Motor neuron (in vitro differentiated cells): ENCODE measurements around the gene STK26. TPM values are rescaled to one million over a fixed set of nuclear protein-coding genes. Genes with fewer than 3 reads are reported as not detected.
"Not testable (repeated sequence)": the region's sequence is repeated elsewhere in the genome, so short reads cannot be mapped to it uniquely, and the experiment has no call there.

Experiments
- ATAC-seq, 8 experiments: fragments of 200-7000 bp; cut with Tn5 transposase; replicated peaks in 6 of 8; 2 replicates each; pipeline ENCODE4 v1.8.0; 2021; ENCODE audit warnings: mild to moderate bottlenecking in 8 of 8, moderate library complexity in 8 of 8
- H3K27ac ChIP-seq, 2 donors: fragments of 250-450 bp; sonication (Bioruptor Pico); 2 replicates each; pipeline ENCODE4 v1.9.0; 2021; ENCODE audit warnings: antibody characterized with exemption in 2 of 2, mild to moderate bottlenecking in 2 of 2, moderate library complexity in 1 of 2
- H3K4me1 ChIP-seq, 2 donors: fragments of 250-450 bp; sonication (Bioruptor Pico); replicated peaks in 1 of 2; 2 replicates each; pipeline ENCODE4 v1.6.1; 2021; ENCODE audit warnings: antibody characterized with exemption in 2 of 2, mild to moderate bottlenecking in 2 of 2, moderate library complexity in 1 of 2
- H3K4me3 ChIP-seq, 5 donors: fragments of 250-450 bp; sonication (Bioruptor Pico); 2 replicates each; pipeline ENCODE4 v1.9.0; 2021; ENCODE audit warnings: antibody characterized with exemption in 5 of 5, mild to moderate bottlenecking in 5 of 5, moderate library complexity in 4 of 5
- WGBS, 10 experiments: fragments of 450-650 bp; shearing (Covaris generic); methylation state at CpG; one replicate each; pipeline ENCODE4 v1.0.0; 2022; 5-methylcytosine and 5-hydroxymethylcytosine counted together
- in situ Hi-C, 9 experiments: fragments of 400-800 bp; cut with MboI; loops; one replicate each; pipeline ENCODE4 v1.15.0; 2021; ENCODE audit warnings: low sequenced_read_pairs in 9 of 9, low pct_unique_long_range_greater_than_20kb in 2 of 9; ENCODE audit not compliant: unreplicated experiment in 9 of 9
- total RNA-seq, 8 experiments: library from RNA; unstranded; fragments of 300-600 nt; gene quantifications; 2 replicates each; pipeline versions ENCODE4 v1.2.3 to v1.2.4, GENCODE V29; 2022

STK26 gene
- total RNA-seq, 8 experiments from 2014 or later, result 3.7 to 45.0 (median 9.5) TPM

GRCh38 chrX:132086672-132087071 is 63.6 kb downstream of the STK26 start:
- Histone ChIP-seq H3K4me1 (no peaks in the 10 kb centered on the region), H3K27ac (no peak overlapping the region), H3K4me3 (no peak overlapping the region)
- 45 to 80% (median 60%) methylated on average over 1 to 2 of the region's 2 CpGs; no CpG with 5 or more reads in 7 of the 10 experiments for WGBS, 10 experiments
- no peak for ATAC-seq
- in situ Hi-C loops, result loop anchor here in 2 of 9 experiments (25.0 kb wide), 2 partner anchors 126 to 526 kb away; partner anchors contain the start of gene RAP2C (in 1 of the 2)

- no peak overlapping the region for H3K27ac ChIP-seq
- in situ Hi-C loops, result loop anchor here in 2 of 9 experiments (25.0 kb wide), 2 partner anchors 123 to 523 kb away; partner anchors contain the start of gene RAP2C (in 1 of the 2)
- no peak overlapping the region for H3K4me3 ChIP-seq
- H3K4me1 ChIP-seq, result no peaks in the 10 kb centered on the region
- no peak for ATAC-seq
Observed at GRCh38 chrX:132088864-132089263, 65.8 kb downstream of the STK26 start.

GRCh38 chrX:132090403-132091159 is 67.5 kb downstream of the STK26 start:
- no peaks in the 10 kb centered on the region for H3K4me1 ChIP-seq
- WGBS, 10 experiments, result 10 to 100% (median 67%) methylated on average over 1 to 7 of the region's 8 CpGs; no CpG with 5 or more reads in 3 of the 10 experiments
- in situ Hi-C loops, result loop anchor here in 3 of 9 experiments (10.0 to 25.0 kb wide), 3 partner anchors 122 to 522 kb away; partner anchors contain the start of gene RAP2C (in 2 of the 3)
- no peak overlapping the region for H3K4me3 ChIP-seq
- ATAC-seq, result peak in 3 of 8 experiments; percentile 68 to 89 (median 84)
- no peak overlapping the region for H3K27ac ChIP-seq

GRCh38 chrX:132092439-132093065 is 69.5 kb downstream of the STK26 start:
- peak in 6 of 8 experiments; percentile 22 to 81 (median 59) for ATAC-seq
- Histone ChIP-seq H3K4me1 (no peaks in the 10 kb centered on the region), H3K27ac (no peak overlapping the region), H3K4me3 (no peak overlapping the region)
- in situ Hi-C loops, result loop anchor here in 3 of 9 experiments (10.0 to 25.0 kb wide), 3 partner anchors 120 to 520 kb away; partner anchors contain the start of gene RAP2C (in 2 of the 3)
- WGBS, 10 experiments, result 0 to 100% (median 55%) methylated on average over 1 to 7 of the region's 7 CpGs; no CpG with 5 or more reads in 3 of the 10 experiments

- no peak overlapping the region for H3K4me3 ChIP-seq
Observed at GRCh38 chrX:132093239-132093860, 70.2 kb downstream of the STK26 start.

DNA sequence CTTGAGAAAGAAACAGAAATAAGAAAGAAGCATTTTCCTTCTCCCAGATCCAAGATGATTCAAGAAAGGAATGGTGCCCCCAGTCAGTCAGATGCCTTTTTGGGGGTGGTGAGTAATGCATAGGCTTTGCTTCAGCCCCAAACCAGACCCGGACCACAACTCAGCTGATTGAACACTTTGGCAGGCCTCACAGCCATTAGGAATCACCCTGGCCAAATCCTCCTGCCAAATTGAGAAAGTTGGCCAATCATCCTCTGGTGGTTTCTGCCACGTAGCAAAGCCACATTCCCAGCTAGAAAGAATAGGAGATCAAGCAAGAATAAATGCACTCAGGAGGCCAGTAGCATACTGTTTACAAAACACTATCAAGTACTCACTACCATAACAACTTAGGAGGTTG is 71.1 kb downstream of the STK26 start:
- no peaks in the 10 kb centered on the region for H3K4me1 ChIP-seq
- in situ Hi-C loops, result loop anchor here in 3 of 9 experiments (10.0 to 25.0 kb wide), 3 partner anchors 118 to 518 kb away; partner anchors contain the start of gene RAP2C (in 2 of the 3)
- H3K4me3 ChIP-seq, result no peak overlapping the region
- ATAC-seq, result no peak
- H3K27ac ChIP-seq, result no peak overlapping the region
- WGBS, 10 experiments, result 20 to 100% (median 50%) methylated on average over 1 of the region's 2 CpGs; no CpG with 5 or more reads in 7 of the 10 experiments

More at GRCh38 chrX:132093239-132093860, 70.2 kb downstream of the STK26 start:
- no peak overlapping the region for H3K27ac ChIP-seq
- no peaks in the 10 kb centered on the region for H3K4me1 ChIP-seq
- 60 to 67% methylated on average over 1 of the region's 4 CpGs; no CpG with 5 or more reads in 8 of the 10 experiments for WGBS, 10 experiments
- in situ Hi-C loops, result loop anchor here in 3 of 9 experiments (10.0 to 25.0 kb wide), 3 partner anchors 119 to 519 kb away; partner anchors contain the start of gene RAP2C (in 2 of the 3)
- ATAC-seq, result peak in 1 of 8 experiments; percentile 25

DNA sequence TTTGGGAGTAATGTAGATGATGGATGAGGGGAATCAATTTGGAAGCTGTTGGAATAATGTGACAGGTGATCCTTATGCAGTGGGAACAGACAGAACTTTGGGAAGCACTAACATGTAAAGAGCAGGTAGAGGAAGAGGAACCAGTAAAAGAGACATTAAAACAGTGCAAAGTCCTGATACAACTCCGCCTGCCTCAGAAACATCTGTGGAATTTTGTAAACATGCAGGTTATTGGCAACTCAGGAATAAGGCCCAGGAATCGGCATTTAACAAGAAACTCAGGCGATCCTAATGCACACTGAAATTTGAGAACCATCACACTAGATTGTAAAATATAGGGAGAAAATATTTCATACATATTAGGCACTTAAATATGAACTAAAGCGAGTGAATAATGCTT is 75.6 kb downstream of the STK26 start:
- WGBS, 10 experiments, result 20 to 90% (median 22%) methylated on average over 1 to 4 of the region's 4 CpGs; no CpG with 5 or more reads in 6 of the 10 experiments
- in situ Hi-C loops, result loop anchor here in 3 of 9 experiments (10.0 to 25.0 kb wide), 3 partner anchors 114 to 514 kb away; partner anchors contain the start of gene RAP2C (in 2 of the 3)

GRCh38 chrX:132101206-132101605 is 78.1 kb downstream of the STK26 start:
- H3K4me3 ChIP-seq, result no peak overlapping the region
- H3K4me1 ChIP-seq, result no peaks in the 10 kb centered on the region
- no peak overlapping the region for H3K27ac ChIP-seq
- in situ Hi-C loops, result no loop called here
- 14 to 100% (median 66%) methylated on average over 1 to 4 of the region's 4 CpGs; no CpG with 5 or more reads in 4 of the 10 experiments for WGBS, 10 experiments
- no peak for ATAC-seq

More for the DNA sequence above, 75.6 kb downstream of the STK26 start:
- not testable (repeated sequence) for H3K4me1 ChIP-seq, ATAC-seq, H3K27ac ChIP-seq, H3K4me3 ChIP-seq

DNA sequence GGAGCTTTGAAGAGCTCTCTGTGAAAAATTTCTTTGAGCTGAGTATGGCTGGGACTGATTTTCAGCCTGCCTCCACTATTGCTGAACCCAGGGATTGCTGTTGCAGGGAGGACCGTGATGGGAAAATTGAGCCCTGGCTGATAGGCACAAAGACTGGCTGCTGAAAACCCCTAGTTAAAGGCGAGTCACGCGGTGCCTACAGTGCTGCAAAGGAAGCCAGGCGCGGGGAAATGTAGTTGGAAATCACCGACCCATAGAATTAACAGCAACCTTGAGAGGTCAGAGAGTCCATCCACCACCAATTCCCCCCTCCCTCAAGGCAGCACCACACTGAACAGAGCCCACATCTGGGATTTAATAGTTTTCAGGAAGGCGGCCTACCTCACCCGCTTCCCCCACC is 78.7 kb downstream of the STK26 start:
- no peak for ATAC-seq
- Histone ChIP-seq H3K4me3 (no peak overlapping the region), H3K4me1 (no peaks in the 10 kb centered on the region), H3K27ac (no peak overlapping the region)
- in situ Hi-C loops, result no loop called here
- 33 to 77% (median 56%) methylated on average over 3 to 7 of the region's 9 CpGs; no CpG with 5 or more reads in 7 of the 10 experiments for WGBS, 10 experiments

GRCh38 chrX:132107291-132107690 is 84.2 kb downstream of the STK26 start:
- no peak overlapping the region for H3K4me3 ChIP-seq
- in situ Hi-C loops, result no loop called here
- ATAC-seq, result no peak
- H3K27ac ChIP-seq, result no peak overlapping the region
- H3K4me1 ChIP-seq, result no peaks in the 10 kb centered on the region

DNA sequence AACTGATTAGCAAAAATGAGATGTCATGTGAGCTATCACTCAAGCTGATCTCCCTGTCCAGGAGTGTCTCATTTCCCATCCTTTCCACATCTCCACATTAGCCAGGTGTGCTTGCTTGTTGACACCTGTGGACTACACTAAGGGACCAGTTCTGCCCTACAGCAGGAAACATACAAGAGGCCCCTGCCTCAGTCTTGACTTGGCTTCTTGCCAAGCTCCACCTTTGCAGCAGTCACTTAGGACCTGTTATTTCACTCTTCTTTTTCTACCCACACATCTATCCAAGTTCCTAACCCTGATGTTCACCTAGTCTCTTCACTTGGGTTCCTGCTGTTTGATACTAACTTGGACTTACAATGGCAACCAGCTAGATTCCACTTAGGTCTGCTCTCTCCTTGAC is 91.5 kb downstream of the STK26 start:
- Histone ChIP-seq H3K4me3 (no peak overlapping the region), H3K4me1 (peaks cover 3% of the 10 kb centered on the region in 2 donors), H3K27ac (no peak overlapping the region)
- ATAC-seq, result no peak
- in situ Hi-C loops, result no loop called here

GRCh38 chrX:132115792-132116191 is 92.7 kb downstream of the STK26 start:
- WGBS, 10 experiments, result 0 to 100% (median 57%) methylated on average over 1 to 5 of the region's 5 CpGs; no CpG with 5 or more reads in 4 of the 10 experiments
- ATAC-seq, result peak in 3 of 8 experiments; percentile 72 to 83 (median 82)
- no peak overlapping the region for H3K4me3 ChIP-seq
- H3K27ac ChIP-seq, result no peak overlapping the region
- peaks cover 4 to 11% of the 10 kb centered on the region in 2 donors for H3K4me1 ChIP-seq
- in situ Hi-C loops, result no loop called here
